Measurements from ENCODE around the gene TEX2. TPM values are rescaled to one million over a fixed set of nuclear protein-coding genes. Genes with fewer than 3 reads are reported as not detected.
"Not testable (repeated sequence)": the region's sequence is repeated elsewhere in the genome, so short reads cannot be mapped to it uniquely, and the experiment has no call there.

Gene TEX2
- total RNA-seq, 1 experiment from 2014 or later: 13.7 TPM

DNA sequence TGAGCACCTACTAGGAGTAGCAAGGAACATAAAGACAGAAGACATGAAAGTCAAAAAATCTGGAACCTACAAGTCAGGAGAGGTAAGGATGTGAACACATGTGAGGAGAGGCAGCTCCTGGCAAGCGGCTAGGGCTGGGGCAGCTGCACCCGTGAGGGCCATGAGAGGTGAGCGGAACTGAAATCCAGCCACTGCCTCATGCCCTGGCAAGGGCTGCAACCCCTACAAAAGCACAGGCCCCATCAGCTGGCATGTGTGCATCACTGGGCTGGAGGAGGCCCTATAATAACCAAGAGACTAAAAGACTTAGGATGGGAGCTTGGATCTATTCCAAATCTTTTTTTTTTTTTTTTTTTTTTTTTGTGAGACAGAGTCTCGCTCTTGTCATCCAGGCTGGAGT, 92.8 kb downstream of the TEX2 start:
- Histone ChIP-seq H3K27ac (no peak overlapping the region), H3K4me1 (replicated peaks) (peaks cover 6% of the 10 kb centered on the region; the same call in 1 of the 2 replicates)
- no peak for DNase-seq (ENCODE audit: low read depth in 1 of 2, low spot score in 2 of 2)

GRCh38 chr17:64167666-64168065, 95.4 kb downstream of the TEX2 start:
- H3K27ac ChIP-seq; H3K9me3 ChIP-seq (replicated peaks); H3K27me3 ChIP-seq (replicated peaks); H3K4me3 ChIP-seq; H3K4me1 ChIP-seq (replicated peaks); DNase-seq (ENCODE audit: low read depth in 1 of 2, low spot score in 2 of 2): not testable (repeated sequence)
- peaks cover 11% of the 10 kb centered on the region for H3K36me3 ChIP-seq

More for the DNA sequence above, 92.8 kb downstream of the TEX2 start:
- Histone ChIP-seq H3K4me3 (no peak overlapping the region), H3K27me3 (replicated peaks) (no peaks in the 10 kb centered on the region), H3K9me3 (replicated peaks) (no peaks in the 10 kb centered on the region), H3K36me3 (peaks cover 11% of the 10 kb centered on the region)

DNA sequence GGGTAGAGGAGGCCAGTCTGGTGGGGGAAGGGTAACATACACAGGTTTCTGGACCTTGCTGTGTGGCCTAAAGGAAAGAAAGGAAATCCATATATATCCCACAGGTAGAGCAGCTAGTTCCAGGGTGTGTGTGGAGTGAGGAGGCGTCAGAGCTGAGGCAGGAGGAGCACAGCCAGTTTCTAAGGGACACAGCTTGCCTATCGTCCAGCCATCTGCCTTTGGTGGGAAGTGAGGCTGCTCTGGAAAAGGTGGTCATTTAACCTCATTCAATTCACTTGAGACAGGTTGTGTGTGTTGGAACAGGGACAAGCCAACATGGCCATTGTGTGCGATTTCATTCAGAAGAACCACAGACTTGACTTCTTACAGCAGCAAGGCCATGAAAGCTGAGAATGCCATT, 96.2 kb downstream of the TEX2 start:
- Histone ChIP-seq H3K27ac (no peak overlapping the region), H3K36me3 (peaks cover 11% of the 10 kb centered on the region), H3K4me1 (replicated peaks) (peaks cover 6% of the 10 kb centered on the region; the same call in 1 of the 2 replicates), H3K27me3 (replicated peaks) (no peaks in the 10 kb centered on the region), H3K4me3 (no peak overlapping the region), H3K9me3 (replicated peaks) (no peaks in the 10 kb centered on the region)
- DNase-seq (ENCODE audit: low read depth in 1 of 2, low spot score in 2 of 2): no peak

- H3K27me3 ChIP-seq (replicated peaks): no peaks in the 10 kb centered on the region
- no peaks in the 10 kb centered on the region for H3K9me3 ChIP-seq (replicated peaks)
- no peak for DNase-seq (ENCODE audit: low read depth in 1 of 2, low spot score in 2 of 2)
- H3K27ac ChIP-seq: no peak overlapping the region
- no peaks in the 10 kb centered on the region for H3K4me1 ChIP-seq (replicated peaks)
- peaks cover 5% of the 10 kb centered on the region; the same call in 1 of the 2 replicates for H3K36me3 ChIP-seq
- no peak overlapping the region for H3K4me3 ChIP-seq
Observed at GRCh38 chr17:64165347-64165746, 97.7 kb downstream of the TEX2 start.

- no peak overlapping the region for H3K27ac ChIP-seq
- peaks cover 4% of the 10 kb centered on the region; the same call in 1 of the 2 replicates for H3K36me3 ChIP-seq
- H3K9me3 ChIP-seq (replicated peaks): no peaks in the 10 kb centered on the region
- H3K27me3 ChIP-seq (replicated peaks): no peaks in the 10 kb centered on the region
- H3K4me3 ChIP-seq: no peak overlapping the region
- no peaks in the 10 kb centered on the region for H3K4me1 ChIP-seq (replicated peaks)
- no peak for DNase-seq (ENCODE audit: low read depth in 1 of 2, low spot score in 2 of 2)
Observed at GRCh38 chr17:64164596-64165285, 98.3 kb downstream of the TEX2 start.

GRCh38 chr17:64163468-64163867, 99.6 kb downstream of the TEX2 start:
- no peaks in the 10 kb centered on the region; the same call in 1 of the 2 replicates for H3K36me3 ChIP-seq
- no peaks in the 10 kb centered on the region for H3K9me3 ChIP-seq (replicated peaks)
- DNase-seq (ENCODE audit: low read depth in 1 of 2, low spot score in 2 of 2): no peak
- no peaks in the 10 kb centered on the region for H3K27me3 ChIP-seq (replicated peaks)
- no peak overlapping the region for H3K27ac ChIP-seq
- no peaks in the 10 kb centered on the region for H3K4me1 ChIP-seq (replicated peaks)
- no peak overlapping the region for H3K4me3 ChIP-seq

- DNase-seq (ENCODE audit: low read depth in 1 of 2, low spot score in 2 of 2): no peak
- Histone ChIP-seq H3K27me3 (replicated peaks) (no peaks in the 10 kb centered on the region), H3K27ac (no peak overlapping the region), H3K36me3 (no peaks in the 10 kb centered on the region; the same call in 1 of the 2 replicates), H3K4me3 (no peak overlapping the region), H3K9me3 (replicated peaks) (no peaks in the 10 kb centered on the region), H3K4me1 (replicated peaks) (no peaks in the 10 kb centered on the region)
Observed at GRCh38 chr17:64162554-64162953, 100.5 kb downstream of the TEX2 start.

- H3K36me3 ChIP-seq: no peaks in the 10 kb centered on the region
- no peaks in the 10 kb centered on the region for H3K4me1 ChIP-seq (replicated peaks)
- no peak overlapping the region for H3K27ac ChIP-seq
- H3K27me3 ChIP-seq (replicated peaks): no peaks in the 10 kb centered on the region
- no peaks in the 10 kb centered on the region for H3K9me3 ChIP-seq (replicated peaks)
- DNase-seq (ENCODE audit: low read depth in 1 of 2, low spot score in 2 of 2): no peak
- no peak overlapping the region for H3K4me3 ChIP-seq
Observed at GRCh38 chr17:64161380-64162176, 101.5 kb downstream of the TEX2 start.

GRCh38 chr17:64160378-64160777, 102.7 kb downstream of the TEX2 start:
- no peak for DNase-seq (ENCODE audit: low read depth in 1 of 2, low spot score in 2 of 2)
- no peak overlapping the region for H3K27ac ChIP-seq
- no peaks in the 10 kb centered on the region for H3K36me3 ChIP-seq
- no peak overlapping the region for H3K4me3 ChIP-seq
- H3K4me1 ChIP-seq (replicated peaks): no peaks in the 10 kb centered on the region
- H3K9me3 ChIP-seq (replicated peaks): no peaks in the 10 kb centered on the region
- no peaks in the 10 kb centered on the region for H3K27me3 ChIP-seq (replicated peaks)

GRCh38 chr17:64158831-64159590, 104.0 kb downstream of the TEX2 start:
- Histone ChIP-seq H3K36me3 (no peaks in the 10 kb centered on the region), H3K27me3 (replicated peaks) (no peaks in the 10 kb centered on the region), H3K4me3 (no peak overlapping the region), H3K4me1 (replicated peaks) (no peaks in the 10 kb centered on the region), H3K27ac (no peak overlapping the region), H3K9me3 (replicated peaks) (no peaks in the 10 kb centered on the region)
- no peak for DNase-seq (ENCODE audit: low read depth in 1 of 2, low spot score in 2 of 2)

- no peak overlapping the region for H3K27ac ChIP-seq
- no peaks in the 10 kb centered on the region; the same call in 1 of the 2 replicates for H3K36me3 ChIP-seq
- H3K4me3 ChIP-seq: no peak overlapping the region
- no peak for DNase-seq (ENCODE audit: low read depth in 1 of 2, low spot score in 2 of 2)
- H3K27me3 ChIP-seq (replicated peaks): no peaks in the 10 kb centered on the region
- H3K9me3 ChIP-seq (replicated peaks): no peaks in the 10 kb centered on the region
- H3K4me1 ChIP-seq (replicated peaks): no peaks in the 10 kb centered on the region
Observed at GRCh38 chr17:64158406-64158805, 104.7 kb downstream of the TEX2 start.

DNA sequence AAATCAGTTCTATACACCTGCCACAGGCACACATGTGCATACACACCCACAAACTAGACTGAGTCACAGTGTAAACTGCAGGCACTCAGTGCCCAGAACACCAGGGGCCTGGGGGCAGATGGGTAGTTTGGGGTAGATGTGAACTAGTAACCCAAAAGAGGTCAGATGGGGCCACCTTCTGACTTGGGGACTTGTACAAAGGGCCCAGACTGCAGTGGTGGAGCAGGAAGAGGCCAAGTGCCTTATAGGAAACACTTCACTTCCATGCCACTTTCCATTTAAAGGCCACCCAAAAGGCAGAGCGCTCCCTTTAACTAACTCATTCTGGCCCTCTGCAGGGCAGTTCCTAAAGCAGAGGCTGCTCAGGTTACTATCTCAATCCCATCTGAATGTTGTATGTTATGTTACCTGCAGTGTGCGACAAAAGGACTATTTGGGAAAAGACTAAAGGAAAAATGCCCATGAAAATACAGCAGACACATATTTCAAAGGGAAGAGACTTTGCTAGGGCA, 105.3 kb downstream of the TEX2 start:
- Histone ChIP-seq H3K9me3 (replicated peaks) (no peaks in the 10 kb centered on the region), H3K36me3 (peaks cover 3% of the 10 kb centered on the region; the same call in 1 of the 2 replicates), H3K4me3 (no peak overlapping the region), H3K27ac (no peak overlapping the region), H3K27me3 (replicated peaks) (no peaks in the 10 kb centered on the region), H3K4me1 (replicated peaks) (no peaks in the 10 kb centered on the region)
- no peak for DNase-seq (ENCODE audit: low read depth in 1 of 2, low spot score in 2 of 2)

- Histone ChIP-seq H3K27ac (no peak overlapping the region), H3K36me3 (peaks cover 3% of the 10 kb centered on the region; the same call in 1 of the 2 replicates), H3K4me3 (no peak overlapping the region), H3K27me3 (replicated peaks) (no peaks in the 10 kb centered on the region), H3K9me3 (replicated peaks) (no peaks in the 10 kb centered on the region), H3K4me1 (replicated peaks) (no peaks in the 10 kb centered on the region)
- DNase-seq (ENCODE audit: low read depth in 1 of 2, low spot score in 2 of 2): no peak
Observed at GRCh38 chr17:64156670-64157069, 106.4 kb downstream of the TEX2 start.

All from SJSA1 (cell line).